KMS-11 (cell line): ENCODE measurements around the gene DGKB.

Experiments
- H2AFZ ChIP-seq: fragments of 200-600 bp; sonication (generic); 2 replicates; pipeline ENCODE4 v1.6.1; 2016; ENCODE audit warnings: antibody characterized with exemption, mixed run types, low read depth
- H3K27ac ChIP-seq: fragments of 200-600 bp; sonication (generic); 2 replicates; pipeline ENCODE4 v1.6.1; 2016; ENCODE audit warnings: mild to moderate bottlenecking, mixed run types
- H3K27me3 ChIP-seq: fragments of 200-600 bp; sonication (generic); 2 replicates; pipeline ENCODE4 v1.6.1; 2017; ENCODE audit warnings: mild to moderate bottlenecking, low read depth, mixed run types, moderate library complexity; ENCODE audit not compliant: insufficient read depth
- H3K36me3 ChIP-seq: fragments of 200-600 bp; sonication (generic); 2 replicates; pipeline ENCODE4 v1.6.1; 2017; ENCODE audit warnings: mild to moderate bottlenecking, mixed run types; ENCODE audit not compliant: insufficient read depth
- H3K4me1 ChIP-seq: fragments of 200-600 bp; sonication (generic); 2 replicates; pipeline ENCODE4 v1.6.1; 2016; ENCODE audit warnings: mild to moderate bottlenecking, low read depth, mixed run types; ENCODE audit not compliant: poor library complexity, severe bottlenecking
- H3K4me2 ChIP-seq: fragments of 200-600 bp; sonication (generic); 2 replicates; pipeline ENCODE4 v1.7.0; 2016; ENCODE audit warnings: mild to moderate bottlenecking, mixed run types
- H3K4me3 ChIP-seq: fragments of 200-600 bp; sonication (generic); IDR thresholded peaks from 2 replicates; pipeline ENCODE4 v1.6.1; 2017; ENCODE audit warnings: low read depth, low read length, mixed read lengths; ENCODE audit not compliant: insufficient read depth
- H3K79me2 ChIP-seq: fragments of 200-600 bp; sonication (generic); 2 replicates; pipeline ENCODE4 v1.6.1; 2016; ENCODE audit warnings: low read depth, mixed run types; ENCODE audit not compliant: insufficient read depth
- H3K9ac ChIP-seq: fragments of 200-600 bp; sonication (generic); 2 replicates; pipeline ENCODE4 v1.6.1; 2016; ENCODE audit warnings: mild to moderate bottlenecking, mixed run types
- H4K20me1 ChIP-seq: fragments of 200-600 bp; sonication (generic); 2 replicates; pipeline ENCODE4 v1.6.1; 2016; ENCODE audit warnings: mild to moderate bottlenecking, mixed run types; ENCODE audit not compliant: insufficient read depth
- TF ChIP-seq, protein P1 (sequence below): fragments of 200-600 bp; sonication (generic); conservative IDR thresholded peaks from 2 replicates; pipeline ENCODE4 v1.6.1; 2017; ENCODE audit warnings: low read depth, mild to moderate bottlenecking, antibody characterized with exemption, low read length, moderate library complexity, mixed read lengths

The DGKB gene

DNA sequence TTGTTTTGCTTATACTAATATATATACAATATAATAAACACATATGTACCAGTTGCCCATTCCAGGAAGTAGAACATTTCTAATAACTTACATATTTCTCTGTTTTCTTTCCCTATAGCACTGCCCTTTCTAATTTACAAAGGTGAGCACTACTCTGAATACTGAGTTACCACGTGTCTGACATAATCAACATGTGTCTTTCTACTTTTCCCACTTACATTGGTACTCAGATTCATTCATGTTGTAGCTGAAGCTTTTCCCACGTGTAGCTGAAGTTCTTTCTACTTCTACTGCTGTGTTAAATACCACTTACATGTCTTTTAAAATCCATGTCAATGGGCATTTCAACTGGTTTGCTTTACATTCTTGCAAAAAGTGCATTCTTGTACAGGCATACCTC, 317.3 kb downstream of the DGKB start:
- Histone ChIP-seq H3K27me3 (no peaks in the 10 kb centered on the region), H3K27ac (no peak overlapping the region), H2AFZ (no peak overlapping the region), H3K4me2 (no peak overlapping the region), H4K20me1 (no peaks in the 10 kb centered on the region), H3K4me3 (no peak overlapping the region), H3K36me3 (no peaks in the 10 kb centered on the region), H3K4me1 (no peaks in the 10 kb centered on the region), H3K79me2 (no peaks in the 10 kb centered on the region), H3K9ac (no peak overlapping the region)
- TF ChIP-seq, protein P1, sequence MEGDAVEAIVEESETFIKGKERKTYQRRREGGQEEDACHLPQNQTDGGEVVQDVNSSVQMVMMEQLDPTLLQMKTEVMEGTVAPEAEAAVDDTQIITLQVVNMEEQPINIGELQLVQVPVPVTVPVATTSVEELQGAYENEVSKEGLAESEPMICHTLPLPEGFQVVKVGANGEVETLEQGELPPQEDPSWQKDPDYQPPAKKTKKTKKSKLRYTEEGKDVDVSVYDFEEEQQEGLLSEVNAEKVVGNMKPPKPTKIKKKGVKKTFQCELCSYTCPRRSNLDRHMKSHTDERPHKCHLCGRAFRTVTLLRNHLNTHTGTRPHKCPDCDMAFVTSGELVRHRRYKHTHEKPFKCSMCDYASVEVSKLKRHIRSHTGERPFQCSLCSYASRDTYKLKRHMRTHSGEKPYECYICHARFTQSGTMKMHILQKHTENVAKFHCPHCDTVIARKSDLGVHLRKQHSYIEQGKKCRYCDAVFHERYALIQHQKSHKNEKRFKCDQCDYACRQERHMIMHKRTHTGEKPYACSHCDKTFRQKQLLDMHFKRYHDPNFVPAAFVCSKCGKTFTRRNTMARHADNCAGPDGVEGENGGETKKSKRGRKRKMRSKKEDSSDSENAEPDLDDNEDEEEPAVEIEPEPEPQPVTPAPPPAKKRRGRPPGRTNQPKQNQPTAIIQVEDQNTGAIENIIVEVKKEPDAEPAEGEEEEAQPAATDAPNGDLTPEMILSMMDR, result no peak

DNA sequence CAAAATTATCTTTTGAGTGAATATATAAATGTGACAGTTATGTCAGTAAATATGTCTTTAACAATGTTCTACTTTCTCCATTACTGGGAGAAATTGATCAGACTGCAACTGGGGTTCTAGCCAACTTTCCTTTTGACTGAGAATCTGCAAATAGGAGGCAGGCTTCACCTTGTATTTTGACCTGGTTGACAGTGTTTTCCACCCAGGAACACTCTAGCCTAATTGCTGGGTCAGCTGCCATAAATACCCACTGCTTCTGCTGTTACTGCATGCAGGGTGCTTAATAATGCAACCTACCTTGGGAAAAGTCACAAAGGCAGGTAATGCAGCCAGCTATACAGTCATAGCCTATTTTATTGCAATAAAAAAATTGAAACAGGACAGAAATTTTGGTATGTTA, 319.0 kb downstream of the DGKB start:
- TF ChIP-seq, protein P1, result no peak
- H3K27ac ChIP-seq, result no peak overlapping the region
- no peaks in the 10 kb centered on the region for H4K20me1 ChIP-seq
- H2AFZ ChIP-seq, result no peak overlapping the region
- H3K79me2 ChIP-seq, result no peaks in the 10 kb centered on the region
- H3K27me3 ChIP-seq, result no peaks in the 10 kb centered on the region
- H3K9ac ChIP-seq, result no peak overlapping the region
- no peaks in the 10 kb centered on the region for H3K36me3 ChIP-seq
- no peaks in the 10 kb centered on the region for H3K4me1 ChIP-seq
- no peak overlapping the region for H3K4me2 ChIP-seq
- H3K4me3 ChIP-seq, result no peak overlapping the region

DNA sequence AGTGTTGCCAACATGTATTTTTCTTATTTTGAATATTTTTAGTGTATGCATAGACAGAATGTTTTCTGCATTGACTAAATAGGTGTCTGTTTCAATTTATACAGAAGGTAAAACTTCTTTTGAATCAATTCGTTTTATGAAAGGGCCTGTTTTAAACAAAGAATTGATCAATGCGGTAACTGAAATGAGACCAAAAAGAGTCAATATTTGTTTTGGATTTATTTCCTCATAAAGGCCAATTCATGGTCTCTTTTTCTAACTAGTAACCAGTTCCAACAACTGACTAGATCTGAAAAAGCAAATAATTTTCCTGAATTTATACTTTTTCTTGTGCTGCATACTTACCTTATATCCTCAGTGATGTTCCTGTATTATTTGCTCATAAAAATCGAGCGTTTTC, 320.5 kb downstream of the DGKB start:
- TF ChIP-seq, protein P1, result no peak
- Histone ChIP-seq H3K4me2 (no peak overlapping the region), H4K20me1 (no peaks in the 10 kb centered on the region), H3K9ac (no peak overlapping the region), H3K4me1 (no peaks in the 10 kb centered on the region), H2AFZ (no peak overlapping the region), H3K27ac (no peak overlapping the region), H3K27me3 (no peaks in the 10 kb centered on the region), H3K79me2 (no peaks in the 10 kb centered on the region), H3K36me3 (no peaks in the 10 kb centered on the region), H3K4me3 (no peak overlapping the region)

DNA sequence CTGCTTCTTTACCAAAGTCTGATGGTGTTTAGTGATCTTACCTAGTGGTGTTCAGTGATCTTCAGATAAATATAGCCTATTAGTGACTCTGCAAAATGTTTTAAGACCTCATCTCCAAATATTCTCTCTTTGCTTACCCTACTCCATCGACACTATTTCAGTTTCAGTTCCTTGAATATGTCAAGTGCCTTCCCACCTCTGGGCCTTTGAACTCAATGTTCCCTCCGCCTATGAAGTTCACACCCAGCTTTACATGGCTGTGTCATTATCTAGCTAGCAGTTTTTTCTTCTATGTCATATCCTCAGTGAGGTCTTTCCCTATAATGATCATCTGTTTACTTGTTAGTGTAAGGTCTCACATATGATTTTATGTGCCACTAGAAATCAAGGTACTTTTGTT, 322.6 kb downstream of the DGKB start:
- TF ChIP-seq, protein P1, result no peak
- H2AFZ ChIP-seq, result no peak overlapping the region

More for the DNA sequence above, 322.6 kb downstream of the DGKB start:
- no peak overlapping the region for H3K4me3 ChIP-seq
- no peak overlapping the region for H3K27ac ChIP-seq
- no peak overlapping the region for H3K9ac ChIP-seq
- H3K79me2 ChIP-seq, result no peaks in the 10 kb centered on the region
- no peaks in the 10 kb centered on the region for H4K20me1 ChIP-seq
- no peaks in the 10 kb centered on the region for H3K4me1 ChIP-seq
- no peaks in the 10 kb centered on the region for H3K36me3 ChIP-seq
- H3K4me2 ChIP-seq, result no peak overlapping the region
- H3K27me3 ChIP-seq, result no peaks in the 10 kb centered on the region
